ENCODE data around the gene CACNB2.
"Not testable (repeated sequence)": the region's sequence is repeated elsewhere in the genome, so short reads cannot be mapped to it uniquely, and the experiment has no call there.

CACNB2 gene

GRCh38 chr10:18202680-18203460 is 62.6 kb downstream of the CACNB2 start:
- no peak overlapping the region for H3K27ac ChIP-seq

DNA sequence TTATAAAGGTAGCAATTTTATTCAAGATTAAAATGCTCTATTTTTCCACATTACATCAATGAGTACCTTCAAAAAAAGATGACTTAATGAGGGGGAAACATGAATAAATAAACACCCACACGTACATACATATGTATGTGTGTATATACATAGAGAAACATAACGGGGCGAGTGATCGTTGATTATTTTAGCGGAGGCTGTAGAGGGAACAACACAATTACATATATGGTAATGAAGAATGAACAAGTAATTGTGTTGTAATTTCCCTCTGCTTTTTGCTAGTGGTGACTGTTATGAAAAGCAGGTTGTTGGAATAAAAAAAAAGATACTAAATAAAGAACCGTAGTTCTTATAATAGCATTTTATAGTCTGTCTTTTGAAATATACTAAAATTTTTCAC is 63.2 kb downstream of the CACNB2 start:
- Histone ChIP-seq H3K9me3 (no peaks in the 10 kb centered on the region), H3K27ac (no peak overlapping the region), H3K27me3 (no peaks in the 10 kb centered on the region), H3K36me3 (no peaks in the 10 kb centered on the region), H3K4me1 (ENCODE audit: control insufficient read depth in 1 of 2, insufficient read depth in 1 of 2, low read depth in 1 of 2, low read length in 1 of 2) (peaks cover 0 to 5% of the 10 kb centered on the region in 2 experiments), H3K4me3 (ENCODE audit: low read depth in 1 of 2, low read length in 1 of 2) (no peak overlapping the region)
- TF ChIP-seq CTCF (IDR thresholded peaks at IDR 0.05): no peak

More at GRCh38 chr10:18202680-18203460, 62.6 kb downstream of the CACNB2 start:
- Histone ChIP-seq H3K9me3 (no peaks in the 10 kb centered on the region), H3K4me1 (ENCODE audit: control insufficient read depth in 1 of 2, insufficient read depth in 1 of 2, low read depth in 1 of 2, low read length in 1 of 2) (peaks cover 0 to 5% of the 10 kb centered on the region in 2 experiments), H3K4me3 (ENCODE audit: low read depth in 1 of 2, low read length in 1 of 2) (no peak overlapping the region), H3K27me3 (no peaks in the 10 kb centered on the region), H3K36me3 (no peaks in the 10 kb centered on the region)
- TF ChIP-seq CTCF (IDR thresholded peaks at IDR 0.05): no peak

DNA sequence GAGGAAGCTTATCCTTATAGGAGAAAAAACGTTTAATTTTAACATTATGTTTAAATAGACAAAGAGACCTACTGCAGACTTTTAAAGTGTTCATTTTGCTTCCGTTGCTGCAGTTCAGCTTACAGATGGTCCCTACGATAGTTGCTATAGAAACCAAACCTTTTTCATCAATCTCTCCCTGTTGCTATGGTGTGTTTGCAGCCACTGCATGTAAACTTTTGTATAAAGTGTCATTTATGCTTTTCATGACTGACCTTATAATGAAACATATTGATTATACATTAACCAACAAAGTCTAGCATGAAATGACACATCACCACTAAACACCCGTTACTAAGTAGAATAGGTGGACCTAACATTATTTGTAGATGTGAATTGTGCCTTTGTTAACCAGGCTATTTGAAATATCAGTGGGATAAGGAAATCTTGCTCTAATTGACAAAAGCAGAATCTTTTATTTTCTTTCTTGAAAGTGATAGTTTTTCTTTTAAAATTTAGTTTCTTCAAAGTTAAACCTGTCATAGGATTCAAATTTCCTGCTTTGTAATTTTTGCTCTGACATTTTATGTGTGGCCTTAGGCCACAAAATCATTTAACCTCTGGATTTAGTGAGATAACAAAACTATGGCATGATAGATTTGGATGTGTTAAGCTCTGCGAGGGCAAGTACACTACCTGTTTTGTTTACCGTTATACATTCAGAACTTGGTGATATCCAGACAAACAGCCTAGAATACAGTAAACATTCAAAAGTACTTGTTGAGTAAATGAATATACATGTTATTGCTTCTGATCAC is 64.0 kb downstream of the CACNB2 start:
- no peak for TF ChIP-seq CTCF (IDR thresholded peaks at IDR 0.05)
- H3K27me3 ChIP-seq: no peaks in the 10 kb centered on the region
- peaks cover 0 to 5% of the 10 kb centered on the region in 2 experiments for H3K4me1 ChIP-seq (ENCODE audit: control insufficient read depth in 1 of 2, insufficient read depth in 1 of 2, low read depth in 1 of 2, low read length in 1 of 2)
- no peaks in the 10 kb centered on the region for H3K36me3 ChIP-seq
- no peak overlapping the region for H3K27ac ChIP-seq
- no peaks in the 10 kb centered on the region for H3K9me3 ChIP-seq
- H3K4me3 ChIP-seq (ENCODE audit: low read depth in 1 of 2, low read length in 1 of 2): no peak overlapping the region

- Histone ChIP-seq H3K4me1 (ENCODE audit: control insufficient read depth in 1 of 2, insufficient read depth in 1 of 2, low read depth in 1 of 2, low read length in 1 of 2) (peaks cover 0 to 5% of the 10 kb centered on the region in 2 experiments), H3K27ac (no peak overlapping the region), H3K9me3 (no peaks in the 10 kb centered on the region), H3K36me3 (no peaks in the 10 kb centered on the region), H3K27me3 (no peaks in the 10 kb centered on the region), H3K4me3 (ENCODE audit: low read depth in 1 of 2, low read length in 1 of 2) (no peak overlapping the region)
- no peak for TF ChIP-seq CTCF (IDR thresholded peaks at IDR 0.05)
Observed at GRCh38 chr10:18205098-18205834, 65.0 kb downstream of the CACNB2 start.

- H3K36me3 ChIP-seq; H3K27ac ChIP-seq; H3K4me3 ChIP-seq (ENCODE audit: low read depth in 1 of 2, low read length in 1 of 2); H3K4me1 ChIP-seq (ENCODE audit: control insufficient read depth in 1 of 2, insufficient read depth in 1 of 2, low read depth in 1 of 2, low read length in 1 of 2); H3K9me3 ChIP-seq; H3K27me3 ChIP-seq: not testable (repeated sequence)
Observed at GRCh38 chr10:18208186-18208585, 68.0 kb downstream of the CACNB2 start.
